Ishikawa (cell line): ENCODE data around the gene PIBF1.

Experiments
- CEBPB ChIP-seq: IDR thresholded peaks from 2 replicates; pipeline ENCODE4 v1.6.1; 2012
- CREB1 ChIP-seq: IDR thresholded peaks from 2 replicates; pipeline ENCODE4 v1.6.1; 2012; ENCODE audit warnings: low read depth
- EGR1 ChIP-seq: IDR thresholded peaks from 2 replicates; pipeline ENCODE4 v1.6.1; 2012
- EP300 ChIP-seq: IDR thresholded peaks from 2 replicates; pipeline ENCODE4 v1.6.1; 2012; ENCODE audit warnings: borderline replicate concordance
- FOXM1 ChIP-seq: IDR thresholded peaks from 2 replicates; pipeline ENCODE4 v1.6.1; 2012; ENCODE audit warnings: low read depth, borderline replicate concordance
- NFIC ChIP-seq: IDR thresholded peaks from 2 replicates; pipeline ENCODE4 v1.6.1; 2012
- RAD21 ChIP-seq: IDR thresholded peaks from 2 replicates; pipeline ENCODE4 v1.6.1; 2012; ENCODE audit warnings: low read depth
- REST ChIP-seq: IDR thresholded peaks from 2 replicates; pipeline ENCODE4 v1.6.1; 2012; ENCODE audit warnings: low read depth, mild to moderate bottlenecking
- TAF1 ChIP-seq: IDR thresholded peaks from 2 replicates; pipeline ENCODE4 v1.6.1; 2012; ENCODE audit warnings: low read depth, mild to moderate bottlenecking
- TEAD4 ChIP-seq: IDR thresholded peaks from 2 replicates; pipeline ENCODE4 v1.6.1; 2012
- USF1 ChIP-seq: IDR thresholded peaks from 2 replicates; pipeline ENCODE4 v1.6.1; 2012
- ZBTB7A ChIP-seq: IDR thresholded peaks from 2 replicates; pipeline ENCODE4 v1.6.1; 2012; ENCODE audit warnings: low read depth
- TF ChIP-seq, protein P1 (sequence below): IDR thresholded peaks from 2 replicates; pipeline ENCODE4 v1.6.1; 2012

GRCh38 chr13:72782717-72783116 is 784 bp downstream of the PIBF1 start:
- TF ChIP-seq FOXM1 = no peak
- TF ChIP-seq RAD21 = no peak
- TF ChIP-seq EP300 = no peak
- TF ChIP-seq TAF1 = no peak
- TF ChIP-seq CREB1 = no peak
- no peak for TF ChIP-seq EGR1
- no peak for TF ChIP-seq REST
- no peak for TF ChIP-seq NFIC
- TF ChIP-seq USF1 = no peak
- no peak for TF ChIP-seq CEBPB
- no peak for TF ChIP-seq ZBTB7A
- TF ChIP-seq, protein P1, sequence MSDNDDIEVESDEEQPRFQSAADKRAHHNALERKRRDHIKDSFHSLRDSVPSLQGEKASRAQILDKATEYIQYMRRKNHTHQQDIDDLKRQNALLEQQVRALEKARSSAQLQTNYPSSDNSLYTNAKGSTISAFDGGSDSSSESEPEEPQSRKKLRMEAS = no peak
- no peak for TF ChIP-seq TEAD4
